ENCODE data around the gene LTB4R.

Gene LTB4R

DNA sequence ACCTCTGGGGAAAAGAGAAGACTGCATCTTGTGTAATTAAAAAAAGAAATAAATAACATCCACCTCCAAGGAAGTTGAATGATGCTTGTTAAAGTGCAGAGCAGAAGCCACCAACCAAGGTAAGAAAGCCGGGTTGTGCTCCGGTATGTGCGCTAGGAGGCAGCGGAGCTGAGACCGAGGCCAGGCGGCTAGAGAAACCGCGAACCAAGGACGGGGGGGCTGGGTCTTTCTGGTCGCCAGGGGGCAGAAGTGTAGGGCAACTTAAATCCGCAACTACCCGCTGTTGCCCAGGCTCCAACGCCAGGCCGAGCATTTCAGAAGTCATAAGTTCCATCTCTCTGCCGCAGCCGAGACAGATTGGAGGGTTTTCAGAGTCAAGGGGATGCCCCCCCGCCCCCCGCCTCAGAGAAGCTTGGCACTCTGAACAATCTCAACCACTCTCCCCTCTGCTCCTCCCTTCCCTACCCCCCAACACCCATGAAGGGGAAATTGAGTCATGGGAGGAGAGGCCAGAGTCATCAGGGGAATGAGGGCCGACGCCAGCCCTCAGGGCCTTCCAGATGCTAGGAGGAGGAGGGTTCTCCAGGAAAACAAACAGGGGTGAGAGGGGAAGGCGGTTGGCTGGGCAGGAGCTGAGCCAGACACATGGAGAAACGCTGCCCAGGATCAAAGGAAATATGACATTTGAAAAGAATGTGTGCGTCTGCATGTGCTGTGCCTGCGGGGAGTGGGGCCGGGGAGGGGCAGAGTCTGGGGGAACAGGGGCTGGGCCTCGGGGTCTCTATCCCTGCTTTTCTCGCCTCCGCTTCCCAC is 54.5 kb downstream of the LTB4R start:
- Histone ChIP-seq H3K9me3 (ENCODE audit: control insufficient read depth in 2 of 2, low read length in 2 of 2) (no peaks in the 10 kb centered on the region), H3K36me3 (ENCODE audit: control insufficient read depth in 2 of 2, insufficient read depth in 2 of 2, low read length in 2 of 2) (peaks cover 0 to 1% of the 10 kb centered on the region in 2 donors), H3K9ac (ENCODE audit: low read length in 2 of 2) (peak overlapping the region; percentile 91 to 99), H3K4me1 (ENCODE audit: control insufficient read depth, insufficient read depth, low read length) (peaks cover 37% of the 10 kb centered on the region), H3K27me3 (ENCODE audit: control insufficient read depth in 1 of 2, insufficient read depth in 2 of 2, low read length in 2 of 2) (no peaks in the 10 kb centered on the region), H3K4me3 (ENCODE audit: low read length in 2 of 2) (peak overlapping the region; percentile 47 to 76), H3K27ac (ENCODE audit: low read length) (peak overlapping the region; percentile 99)

DNA sequence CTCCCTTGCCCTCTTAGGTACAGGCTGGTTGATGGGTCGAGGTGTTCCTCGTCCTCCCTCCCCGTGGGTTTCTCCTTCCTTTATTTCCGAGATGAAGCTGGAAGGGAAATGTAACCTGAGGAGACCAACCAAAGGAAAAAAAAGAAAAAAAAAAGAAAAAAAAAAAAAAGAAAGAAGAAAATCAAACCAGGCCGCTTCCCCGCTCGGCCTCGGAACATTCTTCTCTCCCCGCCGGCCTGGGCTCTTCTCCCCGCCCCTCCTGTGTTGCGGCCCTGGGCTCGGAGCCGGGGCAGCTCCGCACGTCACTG is 55.1 kb downstream of the LTB4R start:
- Histone ChIP-seq H3K27me3 (ENCODE audit: control insufficient read depth in 1 of 2, insufficient read depth in 2 of 2, low read length in 2 of 2) (no peaks in the 10 kb centered on the region), H3K9ac (ENCODE audit: low read length in 2 of 2) (peak overlapping the region; percentile 91 to 99), H3K36me3 (ENCODE audit: control insufficient read depth in 2 of 2, insufficient read depth in 2 of 2, low read length in 2 of 2) (peaks cover 0 to 3% of the 10 kb centered on the region in 2 donors), H3K9me3 (ENCODE audit: control insufficient read depth in 2 of 2, low read length in 2 of 2) (no peaks in the 10 kb centered on the region), H3K4me3 (ENCODE audit: low read length in 2 of 2) (peak overlapping the region; percentile 76 to 87), H3K4me1 (ENCODE audit: control insufficient read depth, insufficient read depth, low read length) (peaks cover 37% of the 10 kb centered on the region), H3K27ac (ENCODE audit: low read length) (peak overlapping the region; percentile 99)

DNA sequence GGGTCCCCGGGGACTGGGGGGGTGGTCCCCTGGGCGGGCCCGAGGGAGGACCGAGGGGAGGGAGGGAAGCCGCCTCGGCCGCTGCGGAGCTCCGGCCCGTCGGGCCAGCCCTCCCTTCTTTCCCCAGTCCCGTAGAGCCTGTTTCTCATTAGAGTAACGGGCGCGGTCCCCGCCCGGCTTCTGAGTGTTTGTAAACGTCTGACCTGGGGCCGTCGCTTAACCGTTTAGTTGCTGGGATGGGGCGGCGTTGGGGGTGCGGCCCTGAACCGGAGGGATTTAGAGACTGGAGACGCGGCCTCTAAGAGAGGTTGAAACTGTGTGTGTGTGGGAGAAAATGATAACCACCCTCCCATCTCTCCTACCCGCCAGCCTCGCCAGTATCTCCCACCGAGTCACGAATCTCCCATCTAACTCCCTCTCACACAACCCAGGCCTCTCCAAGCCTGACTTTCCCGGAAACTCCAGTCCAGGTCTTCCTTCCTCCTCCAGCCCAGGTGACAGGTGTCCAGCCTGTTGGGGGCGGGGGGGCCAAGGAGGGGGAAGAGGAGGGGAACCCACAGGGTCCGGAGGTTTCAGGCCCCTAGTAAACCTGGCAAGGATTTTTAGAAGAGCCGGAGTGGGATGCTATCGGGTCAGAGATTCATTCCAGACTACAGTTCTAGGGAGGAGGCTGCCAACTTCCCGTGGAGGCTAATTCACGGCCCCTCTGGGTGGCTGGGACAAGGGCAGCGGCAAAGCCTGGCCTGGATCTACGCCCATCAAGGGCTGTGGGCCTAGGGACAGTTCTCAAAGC is 55.6 kb downstream of the LTB4R start:
- Histone ChIP-seq H3K36me3 (ENCODE audit: control insufficient read depth in 2 of 2, insufficient read depth in 2 of 2, low read length in 2 of 2) (peaks cover 0 to 5% of the 10 kb centered on the region in 2 donors), H3K27ac (ENCODE audit: low read length) (peak overlapping the region; percentile 99), H3K9ac (ENCODE audit: low read length in 2 of 2) (peak overlapping the region; percentile 91 to 99), H3K27me3 (ENCODE audit: control insufficient read depth in 1 of 2, insufficient read depth in 2 of 2, low read length in 2 of 2) (no peaks in the 10 kb centered on the region), H3K4me3 (ENCODE audit: low read length in 2 of 2) (peak overlapping the region; percentile 76 to 87), H3K9me3 (ENCODE audit: control insufficient read depth in 2 of 2, low read length in 2 of 2) (no peaks in the 10 kb centered on the region), H3K4me1 (ENCODE audit: control insufficient read depth, insufficient read depth, low read length) (peaks cover 39% of the 10 kb centered on the region)

All from stomach smooth muscle (tissue), 2 donors.